Stimulated activated naive CD8-positive, alpha-beta T cell treated with anti-CD3 and anti-CD28 coated beads, Interleukin-15, Interleukin-2, amounts not matched to agents 100 ng/mL and 50 ng/mL, for 24 hours (primary cell): Measurements from ENCODE around the gene ACAP2.
A peak's percentile ranks its signal among the peaks of the same experiment; 100 is the strongest.
"Not testable (repeated sequence)": the region's sequence is repeated elsewhere in the genome, so short reads cannot be mapped to it uniquely, and the experiment has no call there.

Experiments used
- H3K27ac Mint-ChIP-seq: one replicate; pipeline ENCODE4 v1.8.0; 2021; ENCODE audit warnings: mild to moderate bottlenecking, mixed read lengths
- H3K27me3 Mint-ChIP-seq: one replicate; pipeline ENCODE4 v1.8.0; 2021; ENCODE audit warnings: mixed read lengths
- H3K36me3 Mint-ChIP-seq: one replicate; pipeline ENCODE4 v1.8.0; 2021; ENCODE audit warnings: low read depth, mixed read lengths
- H3K4me1 Mint-ChIP-seq: one replicate; pipeline ENCODE4 v1.8.0; 2021; ENCODE audit warnings: low read depth, mixed read lengths
- H3K4me3 Mint-ChIP-seq: one replicate; pipeline ENCODE4 v1.8.0; 2021; ENCODE audit warnings: mild to moderate bottlenecking, mixed read lengths
- H3K9me3 Mint-ChIP-seq: one replicate; pipeline ENCODE4 v1.8.0; 2021; ENCODE audit warnings: mixed read lengths

The ACAP2 gene

GRCh38 chr3:195442573-195443390 is at the start of gene ACAP2:
TSS of gene ACAP2 (minus strand) at chr3:195443020. CDS start at chr3:195442847, 173 bp downstream.
- Mint-ChIP-seq H3K36me3 (no peaks in the 10 kb centered on the region), H3K4me3 (peak within 1 kb of the TSS; percentile 93), H3K27me3 (no peaks in the 10 kb centered on the region), H3K4me1 (peaks cover 48% of the 10 kb centered on the region), H3K9me3 (no peaks in the 10 kb centered on the region), H3K27ac (peak within 1 kb of the TSS; percentile 89)

- no peaks in the 10 kb centered on the region for H3K36me3 Mint-ChIP-seq
- no peak overlapping the region for H3K27ac Mint-ChIP-seq
These were observed 32.8 kb upstream of the ACAP2 start for GRCh38 chr3:195475614-195476013.

GRCh38 chr3:195475116-195475515 is 32.3 kb upstream of the ACAP2 start:
- H3K36me3 Mint-ChIP-seq, H3K27ac Mint-ChIP-seq, H3K9me3 Mint-ChIP-seq, H3K27me3 Mint-ChIP-seq, H3K4me3 Mint-ChIP-seq, H3K4me1 Mint-ChIP-seq: not testable (repeated sequence)

More at GRCh38 chr3:195475614-195476013, 32.8 kb upstream of the ACAP2 start:
- no peaks in the 10 kb centered on the region for H3K4me1 Mint-ChIP-seq
- no peak overlapping the region for H3K4me3 Mint-ChIP-seq
- no peaks in the 10 kb centered on the region for H3K9me3 Mint-ChIP-seq
- H3K27me3 Mint-ChIP-seq = peaks cover 8% of the 10 kb centered on the region

- no peak overlapping the region for H3K27ac Mint-ChIP-seq
- H3K4me1 Mint-ChIP-seq = peaks cover 11% of the 10 kb centered on the region
- H3K36me3 Mint-ChIP-seq = peaks cover 9% of the 10 kb centered on the region
- no peaks in the 10 kb centered on the region for H3K27me3 Mint-ChIP-seq
- H3K9me3 Mint-ChIP-seq = peaks cover 16% of the 10 kb centered on the region
- no peak overlapping the region for H3K4me3 Mint-ChIP-seq
These were observed 26.0 kb upstream of the ACAP2 start for GRCh38 chr3:195468841-195469240.

GRCh38 chr3:195468391-195468776 is 25.6 kb upstream of the ACAP2 start:
- H3K4me3 Mint-ChIP-seq = peak overlapping the region; percentile 6
- peaks cover 9% of the 10 kb centered on the region for H3K36me3 Mint-ChIP-seq
- peaks cover 11% of the 10 kb centered on the region for H3K4me1 Mint-ChIP-seq
- H3K27me3 Mint-ChIP-seq = no peaks in the 10 kb centered on the region
- peaks cover 16% of the 10 kb centered on the region for H3K9me3 Mint-ChIP-seq
- peak overlapping the region; percentile 21 for H3K27ac Mint-ChIP-seq

GRCh38 chr3:195467641-195468390 is 25.0 kb upstream of the ACAP2 start:
- H3K27ac Mint-ChIP-seq = peak overlapping the region; percentile 21
- H3K27me3 Mint-ChIP-seq = no peaks in the 10 kb centered on the region
- peaks cover 9% of the 10 kb centered on the region for H3K36me3 Mint-ChIP-seq
- H3K9me3 Mint-ChIP-seq = peaks cover 16% of the 10 kb centered on the region
- H3K4me3 Mint-ChIP-seq = peak overlapping the region; percentile 6
- peaks cover 11% of the 10 kb centered on the region for H3K4me1 Mint-ChIP-seq

- H3K27me3 Mint-ChIP-seq = no peaks in the 10 kb centered on the region
- no peak overlapping the region for H3K4me3 Mint-ChIP-seq
- no peak overlapping the region for H3K27ac Mint-ChIP-seq
- peaks cover 16% of the 10 kb centered on the region for H3K9me3 Mint-ChIP-seq
- peaks cover 9% of the 10 kb centered on the region for H3K36me3 Mint-ChIP-seq
- H3K4me1 Mint-ChIP-seq = peaks cover 11% of the 10 kb centered on the region
These were observed 23.4 kb upstream of the ACAP2 start for GRCh38 chr3:195466251-195466650.

- H3K4me1 Mint-ChIP-seq = peaks cover 14% of the 10 kb centered on the region
- H3K4me3 Mint-ChIP-seq, H3K36me3 Mint-ChIP-seq, H3K9me3 Mint-ChIP-seq, H3K27ac Mint-ChIP-seq, H3K27me3 Mint-ChIP-seq: not testable (repeated sequence)
These were observed 20.1 kb upstream of the ACAP2 start for GRCh38 chr3:195462922-195463321.

- H3K4me1 Mint-ChIP-seq = peaks cover 11% of the 10 kb centered on the region
- no peaks in the 10 kb centered on the region for H3K9me3 Mint-ChIP-seq
- H3K4me3 Mint-ChIP-seq = no peak overlapping the region
- no peaks in the 10 kb centered on the region for H3K36me3 Mint-ChIP-seq
- no peak overlapping the region for H3K27ac Mint-ChIP-seq
- H3K27me3 Mint-ChIP-seq = no peaks in the 10 kb centered on the region
These were observed 19.4 kb upstream of the ACAP2 start for GRCh38 chr3:195462308-195462610.

- Mint-ChIP-seq H3K27ac (no peak overlapping the region), H3K36me3 (no peaks in the 10 kb centered on the region), H3K4me1 (peaks cover 11% of the 10 kb centered on the region), H3K9me3 (no peaks in the 10 kb centered on the region), H3K27me3 (no peaks in the 10 kb centered on the region), H3K4me3 (no peak overlapping the region)
These were observed 18.9 kb upstream of the ACAP2 start for GRCh38 chr3:195461594-195462307.

- H3K36me3 Mint-ChIP-seq = no peaks in the 10 kb centered on the region
- no peaks in the 10 kb centered on the region for H3K9me3 Mint-ChIP-seq
- no peaks in the 10 kb centered on the region for H3K27me3 Mint-ChIP-seq
- peaks cover 11% of the 10 kb centered on the region for H3K4me1 Mint-ChIP-seq
- no peak overlapping the region for H3K4me3 Mint-ChIP-seq
- no peak overlapping the region for H3K27ac Mint-ChIP-seq
These were observed 17.4 kb upstream of the ACAP2 start for GRCh38 chr3:195460091-195460713.

- H3K4me3 Mint-ChIP-seq = no peak overlapping the region
- peak overlapping the region; percentile 65 for H3K27ac Mint-ChIP-seq
- peaks cover 6% of the 10 kb centered on the region for H3K9me3 Mint-ChIP-seq
- no peaks in the 10 kb centered on the region for H3K36me3 Mint-ChIP-seq
- no peaks in the 10 kb centered on the region for H3K27me3 Mint-ChIP-seq
- H3K4me1 Mint-ChIP-seq = peaks cover 15% of the 10 kb centered on the region
These were observed 15.5 kb upstream of the ACAP2 start for GRCh38 chr3:195458316-195458717.

- no peak overlapping the region for H3K27ac Mint-ChIP-seq
- H3K4me1 Mint-ChIP-seq = peaks cover 15% of the 10 kb centered on the region
- H3K36me3 Mint-ChIP-seq = no peaks in the 10 kb centered on the region
- H3K27me3 Mint-ChIP-seq = no peaks in the 10 kb centered on the region
- H3K9me3 Mint-ChIP-seq = peaks cover 6% of the 10 kb centered on the region
- H3K4me3 Mint-ChIP-seq = no peak overlapping the region
These were observed 13.0 kb upstream of the ACAP2 start for GRCh38 chr3:195455789-195456188.

- Mint-ChIP-seq H3K4me3 (no peak overlapping the region), H3K27ac (no peak overlapping the region), H3K4me1 (peaks cover 8% of the 10 kb centered on the region), H3K27me3 (no peaks in the 10 kb centered on the region), H3K36me3 (no peaks in the 10 kb centered on the region), H3K9me3 (peaks cover 6% of the 10 kb centered on the region)
These were observed 10.4 kb upstream of the ACAP2 start for GRCh38 chr3:195453236-195453635.
